HCT116 (cell line): ENCODE results near the gene TMEM178B. TPM values are rescaled to one million over a fixed set of nuclear protein-coding genes. Genes with fewer than 3 reads are reported as not detected.

Experiments
- ATAC-seq: fragments of 200-7000 bp; cut with Tn5 transposase; 2 replicates; pipeline ENCODE4 v1.9.1; 2020; ENCODE audit warnings: mild to moderate bottlenecking, moderate library complexity
- BruUV-seq: library from RNA; stranded (reverse); fragments of 400-500 nt; replicated peaks from 2 replicates; lab custom pipeline; 2021; lab: Mats Ljungman, UMichigan
- CTCF ChIA-PET: fragments of 300-600 bp; sonication (Branson Sonifier 250); formaldehyde crosslinking; loops from one replicate; lab custom pipeline; 2021; ENCODE audit warnings: antibody characterized with exemption; lab: Charles Lee
- POLR2A ChIA-PET: fragments of 300-600, 350-600 bp; sonication (Branson Sonifier 250); formaldehyde crosslinking; loops from one replicate; lab custom pipeline; 2021; ENCODE audit warnings: antibody characterized with exemption; lab: Charles Lee
- RAD21 ChIA-PET, 2 experiments: fragments of 300-600 bp; sonication (Branson Sonifier 250); formaldehyde crosslinking; loops; one replicate each; lab custom pipeline; 2023; ENCODE audit warnings: low total read pairs in 2 of 2; ENCODE audit not compliant: uncharacterized antibody in 2 of 2, unreplicated experiment in 2 of 2, low non-redundant PET in 1 of 2; lab: Charles Lee
- DNase-seq: peaks from one replicate; pipeline ENCODE4 v3.0.0-alpha.2; 2010; ENCODE audit warnings: low read depth, low spot score
- H2AFZ ChIP-seq: fragments of 200-600 bp; shearing (Covaris generic), sonication (generic); 2 replicates; pipeline ENCODE4 v1.6.1; 2017; ENCODE audit warnings: low read depth, mixed run types, mixed read lengths, antibody characterized with exemption, low read length; ENCODE audit not compliant: poor library complexity, severe bottlenecking
- H3K27ac ChIP-seq: 2 replicates; pipeline ENCODE4 v1.5.1; 2012; ENCODE audit warnings: low read depth, low read length
- H3K27me3 ChIP-seq: fragments of 200-600 bp; sonication (generic); 2 replicates; pipeline ENCODE4 v1.6.1; 2016; ENCODE audit warnings: mixed run types, low read length, mixed read lengths; ENCODE audit not compliant: insufficient read depth
- H3K36me3 ChIP-seq, 2 experiments: fragments of 200-500 bp in 1 of 2; fragments of 200-600 bp in 1 of 2; sonication (Bioruptor generic) in 1 of 2; sonication (generic) in 1 of 2; 2 replicates each; pipeline versions ENCODE4 v1.5.1 to v1.6.1; 2014 to 2016; ENCODE audit warnings: low read length in 2 of 2, inconsistent platforms in 1 of 2, mixed read lengths in 1 of 2, mixed run types in 1 of 2; ENCODE audit not compliant: insufficient read depth in 2 of 2, control insufficient read depth in 1 of 2
- H3K4me1 ChIP-seq, 2 experiments: fragments of 200-600 bp in 1 of 2; sonication (generic) in 1 of 2; 2 replicates each; pipeline versions ENCODE4 v1.5.1 to v1.6.1; 2012 to 2017; ENCODE audit warnings: low read length in 2 of 2, inconsistent platforms in 1 of 2, mild to moderate bottlenecking in 1 of 2, mixed read lengths in 1 of 2, mixed run types in 1 of 2, moderate library complexity in 1 of 2; ENCODE audit not compliant: insufficient read depth in 2 of 2, control insufficient read depth in 1 of 2
- H3K4me2 ChIP-seq: fragments of 200-600 bp; sonication (generic); 2 replicates; pipeline ENCODE4 v1.6.1; 2017; ENCODE audit warnings: mixed run types, low read length, mixed read lengths
- H3K4me3 ChIP-seq, 2 experiments: fragments of 200-600 bp in 1 of 2; sonication (generic) in 1 of 2; replicated peaks in 1 of 2; 2 replicates each; pipeline ENCODE4 v1.5.1; 2011 to 2016; ENCODE audit warnings: low read length in 2 of 2, control low read depth in 1 of 2, low read depth in 1 of 2, mild to moderate bottlenecking in 1 of 2, mixed read lengths in 1 of 2, mixed run types in 1 of 2
- H3K79me2 ChIP-seq: fragments of 200-600 bp; sonication (generic); 2 replicates; pipeline ENCODE4 v1.6.1; 2017; ENCODE audit warnings: mild to moderate bottlenecking, mixed run types, low read length, moderate library complexity, mixed read lengths; ENCODE audit not compliant: insufficient read depth
- H3K9ac ChIP-seq: fragments of 200-600 bp; sonication (generic); 2 replicates; pipeline ENCODE4 v1.6.1; 2016; ENCODE audit warnings: low read length, mixed read lengths
- H3K9me2 ChIP-seq: fragments of 200-600 bp; sonication (generic), shearing (Covaris generic); 2 replicates; pipeline ENCODE4 v1.6.1; 2017; ENCODE audit warnings: mixed run types, mild to moderate bottlenecking, moderate library complexity; ENCODE audit not compliant: insufficient read depth
- H3K9me3 ChIP-seq, 2 experiments: fragments of 200-500 bp in 1 of 2; fragments of 200-600 bp in 1 of 2; sonication (Bioruptor generic) in 1 of 2; sonication (generic) in 1 of 2; 2 replicates each; pipeline ENCODE4 v1.6.1; 2014 to 2017; ENCODE audit warnings: low read length in 2 of 2, mixed read lengths in 2 of 2, inconsistent platforms in 1 of 2, low read depth in 1 of 2, mild to moderate bottlenecking in 1 of 2, mixed run types in 1 of 2, moderate library complexity in 1 of 2; ENCODE audit not compliant: control insufficient read depth in 1 of 2, insufficient read depth in 1 of 2
- H4K20me1 ChIP-seq: fragments of 200-600 bp; sonication (generic), shearing (Covaris generic); 2 replicates; pipeline ENCODE4 v1.6.1; 2017; ENCODE audit warnings: mixed run types, mild to moderate bottlenecking, moderate library complexity; ENCODE audit not compliant: insufficient read depth
- CEBPB ChIP-seq: IDR thresholded peaks from 2 replicates; pipeline ENCODE4 v1.6.1; 2012; ENCODE audit warnings: low read depth
- EGR1 ChIP-seq: IDR thresholded peaks from 2 replicates; pipeline ENCODE4 v1.6.1; 2012; ENCODE audit warnings: low read depth
- ELF1 ChIP-seq: IDR thresholded peaks from 2 replicates; pipeline ENCODE4 v1.6.1; 2012; ENCODE audit warnings: low read depth, borderline replicate concordance
- EZH2 ChIP-seq: fragments of 200-600 bp; sonication (generic); IDR thresholded peaks from 2 replicates; pipeline ENCODE4 v1.6.1; 2017; ENCODE audit warnings: antibody characterized with exemption, mixed run types
- EZH2phosphoT487 ChIP-seq: fragments of 200-600 bp; IDR thresholded peaks from 2 replicates; pipeline ENCODE4 v1.6.1; 2018; ENCODE audit warnings: antibody characterized with exemption, borderline replicate concordance
- MAX ChIP-seq: IDR thresholded peaks from 2 replicates; pipeline ENCODE4 v1.6.1; 2012
- RAD21 ChIP-seq: IDR thresholded peaks from 2 replicates; pipeline ENCODE4 v1.6.1; 2012; ENCODE audit warnings: low read depth, mild to moderate bottlenecking
- SIN3A ChIP-seq: IDR thresholded peaks from 2 replicates; pipeline ENCODE4 v1.6.1; 2012; ENCODE audit warnings: low read depth
- SP1 ChIP-seq: IDR thresholded peaks from 2 replicates; pipeline ENCODE4 v1.6.1; 2012; ENCODE audit warnings: low read depth
- SRF ChIP-seq: IDR thresholded peaks from 2 replicates; pipeline ENCODE4 v1.6.1; 2012; ENCODE audit warnings: low read depth
- TCF7L2 ChIP-seq: IDR thresholded peaks from 2 replicates; pipeline ENCODE4 v1.7.0; 2011; ENCODE audit warnings: borderline replicate concordance, inconsistent platforms; ENCODE audit not compliant: insufficient read depth, insufficient read length; ENCODE audit errors: extremely low read depth
- YY1 ChIP-seq: IDR thresholded peaks from 2 replicates; pipeline ENCODE4 v1.6.1; 2011; ENCODE audit warnings: low read length, low read depth, moderate library complexity, mild to moderate bottlenecking; ENCODE audit not compliant: insufficient replicate concordance; ENCODE audit errors: extremely low read depth
- ZBTB33 ChIP-seq: IDR thresholded peaks from 2 replicates; pipeline ENCODE4 v1.6.1; 2011; ENCODE audit warnings: mild to moderate bottlenecking, low read length, moderate library complexity; ENCODE audit not compliant: insufficient replicate concordance; ENCODE audit errors: extremely low read depth
- ZFX ChIP-seq: fragments of 450-650 bp; IDR thresholded peaks from 2 replicates; pipeline ENCODE4 v1.6.1; 2017
- intact Hi-C: fragments of 100-400 bp; cut with micrococcal nuclease; formaldehyde crosslinking; loops from 2 replicates; pipeline ENCODE4 v1.10.0; 2022
- total RNA-seq: library from RNA; stranded (reverse); gene quantifications from one replicate; pipeline ENCODE4 v1.2.1, GENCODE V29; 2021; ENCODE audit not compliant: unreplicated experiment

TMEM178B gene
- total RNA-seq, 1 experiment from 2014 or later: 0.02 TPM

- peaks cover 64% of the 10 kb centered on the region for H3K27me3 ChIP-seq
- no peaks in the 10 kb centered on the region for H3K4me1 ChIP-seq
- no peaks in the 10 kb centered on the region for H3K9me2 ChIP-seq
- no peak overlapping the region for H3K4me3 ChIP-seq
- no peak overlapping the region for H2AFZ ChIP-seq
- no peaks in the 10 kb centered on the region for H3K79me2 ChIP-seq
- H3K36me3 ChIP-seq: no peaks in the 10 kb centered on the region
- POLR2A ChIA-PET: no interaction called here
- no peak for DNase-seq
- no TSS peak for BruUV-seq
- CTCF ChIA-PET: no interaction called here
- H3K9me3 ChIP-seq: no peaks in the 10 kb centered on the region
- TF ChIP-seq ZFX (no peak), EZH2phosphoT487 (no peak), YY1 (no peak), ELF1 (no peak), EZH2 (no peak), CEBPB (no peak), SIN3A (no peak), SP1 (no peak), ZBTB33 (no peak), TCF7L2 (no peak), EGR1 (no peak), RAD21 (no peak), SRF (no peak), MAX (no peak)
- ATAC-seq: no peak
- no peak overlapping the region for H3K9ac ChIP-seq
- RAD21 ChIA-PET: no interaction called here
- intact Hi-C loops: no loop called here
- H3K4me2 ChIP-seq: no peak overlapping the region
- H4K20me1 ChIP-seq: no peaks in the 10 kb centered on the region
- no peak overlapping the region for H3K27ac ChIP-seq
Measured at GRCh38 chr7:141444961-141445360, 371.1 kb downstream of the TMEM178B start.
